ENCODE measurements around the gene SEMA6D.

- TF ChIP-seq CTCF (IDR thresholded peaks at IDR 0.05) (no peak), EP300 (IDR thresholded peaks at IDR 0.05) (no peak)
These were observed 20.2 kb downstream of the SEMA6D start for GRCh38 chr15:47737477-47737876.

Data from gastroesophageal sphincter (tissue), 3 donors.